ENCODE measurements around the gene NAV3. TPM values are rescaled to one million over a fixed set of nuclear protein-coding genes. Genes with fewer than 3 reads are reported as not detected.

Gene NAV3
- total RNA-seq, 2 donors from 2014 or later = 3.9 to 6.9 TPM

DNA sequence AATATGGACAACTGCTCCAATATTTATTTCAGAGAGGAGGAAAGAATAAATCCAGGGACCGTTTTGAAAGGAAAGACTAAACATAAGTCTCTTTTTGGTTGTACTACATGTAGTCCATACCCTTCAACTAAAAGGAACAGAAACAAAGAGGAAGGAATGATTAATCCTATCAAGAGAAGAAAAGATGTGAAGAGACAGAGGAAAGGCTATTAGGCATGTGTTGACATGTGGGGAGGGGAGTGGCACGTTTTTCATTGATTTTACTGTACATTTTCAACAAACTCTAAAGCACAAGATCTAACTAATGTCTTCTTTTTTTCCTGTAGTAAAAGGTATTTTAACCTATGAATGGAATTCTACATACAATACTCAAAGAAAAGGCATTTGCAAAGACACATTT lies 85.6 kb downstream of the NAV3 start:
- no peak for DNase-seq
- intact Hi-C loops (cut with DNase I) = no loop called here
- no peak for ATAC-seq

DNA sequence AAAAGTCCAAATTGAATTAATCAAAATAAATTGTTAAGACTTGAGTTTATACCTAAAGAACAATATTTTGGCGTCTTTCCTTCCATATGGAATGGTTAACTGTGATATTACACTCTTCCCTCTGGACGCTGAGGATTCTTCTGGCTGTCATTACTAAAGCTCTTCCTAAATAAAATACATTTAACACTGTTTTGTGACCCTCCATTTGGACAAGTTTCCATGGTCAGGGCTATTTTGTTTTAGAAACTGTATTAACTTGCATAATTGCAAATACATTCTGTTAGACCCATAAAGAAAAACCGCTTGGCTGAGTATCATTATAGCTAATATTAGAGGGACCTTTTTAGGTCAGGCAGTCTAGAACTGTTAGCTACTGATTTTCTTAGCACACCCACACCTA lies 87.4 kb downstream of the NAV3 start:
- intact Hi-C loops (cut with DNase I) = no loop called here
- DNase-seq (no peak), ATAC-seq (no peak)

DNA sequence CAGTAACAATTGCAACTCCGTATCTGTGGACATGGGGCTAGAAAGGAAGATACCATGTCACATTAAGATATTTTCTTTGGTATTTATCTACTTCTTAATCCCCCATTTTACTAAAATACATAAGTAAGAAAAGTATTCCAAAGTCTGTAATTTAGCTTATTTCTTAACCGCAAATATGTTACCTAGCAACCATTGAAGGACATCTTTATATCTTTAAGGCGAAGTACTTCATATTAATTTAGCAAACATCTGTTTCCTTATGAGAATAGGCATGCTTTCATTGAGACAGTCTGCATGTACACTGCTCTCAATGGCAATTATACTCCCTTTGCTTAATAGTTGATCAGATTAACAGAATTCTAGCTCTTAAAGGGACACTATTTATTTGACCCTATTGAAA lies 88.8 kb downstream of the NAV3 start:
- no peak for DNase-seq
- intact Hi-C loops (cut with DNase I) = no loop called here
- no peak for ATAC-seq

DNA sequence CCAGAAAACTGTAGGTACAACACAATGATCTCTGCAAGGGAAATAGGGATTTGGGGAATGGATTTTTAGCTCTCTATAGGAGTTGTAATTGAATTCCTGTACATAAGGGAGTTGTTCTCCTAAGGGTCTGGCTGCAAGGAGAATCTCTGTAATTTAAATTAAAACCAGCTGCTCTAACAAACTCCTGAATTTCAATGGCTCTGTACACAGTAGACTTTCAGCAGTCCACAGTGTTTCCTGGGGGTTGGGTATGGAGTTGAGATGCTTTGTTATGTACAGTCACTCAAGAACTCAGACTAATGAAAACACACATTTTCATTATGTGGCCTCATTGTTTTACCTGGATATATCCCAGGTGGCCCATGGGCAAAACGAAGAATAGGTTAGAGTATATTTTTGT lies 93.2 kb downstream of the NAV3 start:
- intact Hi-C loops (cut with DNase I) = loop anchor here in 1 of 2 donors (10.0 kb wide), 1 partner anchor 769 kb away; no protein-coding TSS in a partner anchor
- ATAC-seq (no peak), DNase-seq (no peak)

DNA sequence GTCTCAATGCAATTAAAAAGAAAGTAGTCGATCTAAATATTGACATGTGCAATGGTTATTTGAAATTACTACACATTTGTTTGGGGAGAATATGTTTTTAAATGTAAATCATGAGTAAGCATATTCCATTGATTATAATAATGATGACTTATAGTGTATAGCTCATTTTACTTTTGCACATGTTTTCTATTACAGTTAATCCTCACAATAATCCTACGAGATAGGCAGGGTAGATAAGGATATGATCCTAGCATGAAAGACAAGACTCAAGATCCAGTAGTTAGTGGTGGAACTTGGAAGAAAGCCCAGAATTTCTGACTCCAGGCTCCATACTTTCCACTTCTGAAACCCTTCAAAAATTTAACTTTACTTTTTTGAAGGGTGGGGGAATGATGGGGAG lies 94.0 kb downstream of the NAV3 start:
- DNase-seq (no peak), ATAC-seq (no peak)
- intact Hi-C loops (cut with DNase I) = loop anchor here (1.0 to 10.0 kb wide), 3 partner anchors 198 to 770 kb away; no protein-coding TSS in a partner anchor

DNA sequence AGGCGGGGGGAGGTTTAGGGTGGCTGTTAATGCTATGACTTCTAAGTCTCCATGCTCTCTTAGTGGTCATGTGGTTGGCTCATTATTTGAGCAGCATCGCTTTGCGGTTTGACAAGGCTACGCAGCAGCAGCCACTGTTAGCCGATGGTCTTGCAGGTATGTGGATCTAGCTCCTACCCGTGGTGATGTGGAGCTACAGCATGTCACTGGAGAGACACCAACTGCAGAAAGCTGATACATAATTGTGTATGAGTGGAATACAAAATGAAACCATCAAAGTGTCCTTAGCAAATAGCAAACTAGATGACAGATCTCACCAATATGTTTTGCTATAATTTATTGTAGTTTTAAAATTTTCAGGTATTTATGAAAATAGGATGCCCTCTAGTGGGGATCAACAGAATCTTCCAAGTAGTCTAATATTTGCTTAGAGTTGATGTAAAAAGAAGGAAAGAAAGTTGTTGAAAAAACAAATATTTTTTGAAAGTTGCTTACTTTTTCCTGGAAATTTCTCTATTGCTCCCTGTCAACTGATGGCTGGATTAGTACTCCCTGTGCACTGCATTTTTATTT lies 94.9 kb downstream of the NAV3 start:
- peak; percentile 69 for DNase-seq
- intact Hi-C loops (cut with DNase I) = loop anchor here (1.0 to 10.0 kb wide), 3 partner anchors 199 to 771 kb away; no protein-coding TSS in a partner anchor
- ATAC-seq = peak; percentile 95

DNA sequence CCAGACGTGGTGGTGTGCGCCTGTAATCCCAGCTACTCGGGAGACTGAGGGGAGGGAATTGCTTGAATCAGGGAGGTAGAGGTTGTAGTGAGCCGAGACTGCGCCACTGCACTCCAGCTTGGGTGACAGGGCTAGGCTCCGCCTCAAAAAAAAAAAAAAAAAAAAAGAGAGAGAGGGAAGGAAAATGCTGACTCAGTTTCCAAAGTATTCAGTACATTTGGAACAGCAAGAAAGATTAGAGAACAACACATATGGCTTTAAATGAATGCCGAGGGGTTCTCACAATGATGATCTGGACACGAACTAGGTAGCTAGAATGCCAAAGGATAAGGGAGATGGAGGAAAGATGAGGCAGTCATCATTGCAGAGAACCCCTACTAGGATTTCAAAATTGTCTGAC lies 97.4 kb downstream of the NAV3 start:
- intact Hi-C loops (cut with DNase I) = loop anchor here (5.0 to 10.0 kb wide), 2 partner anchors 206 to 773 kb away; no protein-coding TSS in a partner anchor
- ATAC-seq = no peak

DNA sequence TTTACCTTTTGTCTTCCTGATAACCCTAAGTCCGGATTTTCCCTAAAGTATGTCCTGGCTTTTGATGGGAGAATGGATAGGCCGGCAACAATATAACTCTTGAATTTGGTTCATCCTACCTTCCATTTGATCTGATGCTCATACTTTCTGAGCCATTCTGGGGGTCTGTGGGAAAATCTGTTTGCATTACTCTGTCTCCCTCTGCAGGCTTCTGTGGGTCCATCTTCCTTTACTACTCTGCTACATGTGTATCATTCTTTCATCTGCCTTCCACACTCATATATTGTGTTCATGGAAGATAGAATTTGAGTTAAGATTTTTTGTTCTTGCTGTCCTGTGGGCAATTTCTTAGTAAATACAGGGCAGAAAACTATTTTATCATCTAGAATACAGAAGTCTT lies 101.5 kb downstream of the NAV3 start:
- ATAC-seq (no peak), DNase-seq (no peak)
- intact Hi-C loops (cut with DNase I) = no loop called here

More for the DNA sequence above, 97.4 kb downstream of the NAV3 start:
- DNase-seq = no peak

DNA sequence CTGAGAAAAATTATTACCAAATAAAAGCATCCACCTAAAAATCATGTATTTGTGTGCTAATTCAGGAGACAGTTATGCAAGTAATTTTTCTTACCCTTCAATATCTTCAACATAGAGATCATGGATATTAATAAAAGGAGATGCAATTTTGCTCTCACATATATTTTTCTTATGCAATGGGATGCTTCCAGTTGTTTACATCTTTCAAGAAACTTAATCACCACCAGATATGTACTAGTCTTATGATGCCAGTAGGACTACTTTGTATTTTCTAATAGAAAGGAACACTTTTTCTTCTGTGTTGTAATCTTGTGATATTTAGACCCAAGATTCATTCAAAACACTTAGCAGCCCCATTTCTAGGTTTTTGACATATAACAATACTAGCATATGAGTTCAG lies 107.6 kb downstream of the NAV3 start:
- no peak for DNase-seq
- intact Hi-C loops (cut with DNase I) = no loop called here
- no peak for ATAC-seq

DNA sequence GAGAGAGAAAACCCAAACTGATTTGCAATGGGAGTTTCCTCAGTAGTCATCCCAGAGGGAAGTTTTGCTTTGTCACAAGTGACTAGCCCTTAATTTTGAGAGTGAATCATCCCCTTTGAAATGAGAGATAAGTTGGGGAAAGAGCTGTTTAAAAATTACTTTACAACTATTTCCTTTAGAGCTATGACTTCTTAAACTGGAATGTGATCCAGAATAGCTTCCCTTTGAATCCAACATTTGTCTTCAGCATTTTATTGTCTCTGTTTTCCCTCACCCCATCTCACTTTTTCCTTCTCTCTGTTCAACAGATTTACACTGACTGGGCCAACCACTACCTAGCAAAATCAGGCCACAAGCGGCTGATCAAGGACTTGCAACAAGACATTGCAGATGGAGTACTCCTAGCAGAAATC lies 109.3 kb downstream of the NAV3 start:
- ATAC-seq = peak; percentile 47 to 87
- no peak for DNase-seq
- intact Hi-C loops (cut with DNase I) = no loop called here

DNA sequence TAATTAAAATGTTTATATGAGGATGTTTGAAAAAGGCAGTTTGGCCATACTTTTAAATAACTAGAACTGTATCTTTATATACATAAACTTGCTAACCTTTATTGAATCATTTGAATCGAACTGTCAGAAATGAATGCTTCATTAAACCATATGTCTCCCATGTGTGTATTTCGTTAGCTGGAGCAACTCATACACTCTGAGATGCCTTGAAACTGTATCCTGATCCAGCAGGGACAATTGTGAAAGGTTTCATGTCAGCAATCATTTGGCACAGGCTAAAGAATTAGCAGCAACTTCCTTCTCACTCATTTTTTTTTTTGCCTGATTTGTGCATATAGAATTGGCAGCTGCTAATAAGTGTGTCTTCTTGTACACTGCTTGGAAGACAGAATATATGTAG lies 109.9 kb downstream of the NAV3 start:
- intact Hi-C loops (cut with DNase I) = no loop called here
- DNase-seq (no peak), ATAC-seq (no peak)

DNA sequence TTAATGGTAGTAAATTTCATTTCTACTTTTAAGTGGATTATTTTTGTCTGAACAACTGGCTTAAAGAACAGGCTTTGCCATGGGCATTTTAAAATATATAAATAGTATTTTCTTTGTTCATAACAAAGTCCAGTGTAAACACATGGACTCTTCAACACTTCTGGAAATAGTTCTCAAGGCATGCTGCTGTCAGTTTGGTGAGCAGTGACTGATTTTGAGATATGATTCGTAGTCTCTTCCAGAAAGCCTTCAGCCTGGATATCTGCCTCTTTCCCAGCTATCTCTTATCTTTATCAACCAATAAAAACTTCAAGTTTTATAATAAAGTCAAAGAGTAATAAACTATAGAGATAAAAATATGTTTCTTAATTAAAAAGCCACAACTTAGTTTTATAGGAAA lies 110.7 kb downstream of the NAV3 start:
- ATAC-seq = no peak
- no peak for DNase-seq
- intact Hi-C loops (cut with DNase I) = no loop called here

DNA sequence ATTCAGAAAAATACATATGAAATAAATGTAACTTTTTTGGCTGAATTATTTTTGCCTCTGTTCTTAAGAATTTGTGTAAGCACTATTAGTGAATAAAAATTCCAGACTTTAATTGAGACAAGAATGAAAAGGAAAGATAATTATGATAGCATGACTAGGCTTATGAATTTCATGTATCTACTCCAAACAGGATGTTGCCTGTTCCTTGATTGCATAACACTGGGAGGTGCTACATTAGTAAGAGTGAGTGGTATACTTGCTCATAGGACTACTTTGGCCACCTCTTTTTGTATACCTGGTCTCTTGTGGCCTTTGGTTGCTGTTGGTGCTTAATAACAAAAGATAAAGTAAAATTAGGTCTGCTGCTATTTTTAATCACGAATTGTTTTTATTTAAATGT lies 112.8 kb downstream of the NAV3 start:
- DNase-seq (no peak), ATAC-seq (peak; percentile 41 to 71)
- intact Hi-C loops (cut with DNase I) = no loop called here

DNA sequence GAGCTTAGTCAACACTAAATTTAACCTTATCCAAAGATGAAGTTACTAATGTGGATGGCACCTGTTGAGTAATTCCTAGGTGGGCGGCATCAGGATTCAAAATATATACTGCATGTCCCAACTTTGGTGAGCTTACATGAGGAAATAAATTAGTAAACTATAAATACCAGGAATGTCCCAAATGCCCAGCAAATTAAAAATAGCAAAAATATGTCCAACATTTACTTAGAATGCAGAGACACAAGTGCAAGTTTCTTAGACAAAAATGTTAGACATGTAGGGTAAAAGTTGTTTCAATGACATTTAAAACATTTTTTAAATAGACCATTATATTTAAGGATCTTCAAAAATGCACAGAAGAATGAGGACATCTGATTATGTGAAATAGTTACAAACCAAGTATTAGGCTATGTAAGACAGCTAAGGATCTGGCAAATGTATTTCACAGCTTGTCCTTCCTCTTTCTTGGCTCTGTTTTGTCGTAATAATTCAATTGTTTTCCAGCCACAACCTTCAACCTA lies 115.9 kb downstream of the NAV3 start:
- no peak for ATAC-seq
- intact Hi-C loops (cut with DNase I) = no loop called here
- DNase-seq = no peak

DNA sequence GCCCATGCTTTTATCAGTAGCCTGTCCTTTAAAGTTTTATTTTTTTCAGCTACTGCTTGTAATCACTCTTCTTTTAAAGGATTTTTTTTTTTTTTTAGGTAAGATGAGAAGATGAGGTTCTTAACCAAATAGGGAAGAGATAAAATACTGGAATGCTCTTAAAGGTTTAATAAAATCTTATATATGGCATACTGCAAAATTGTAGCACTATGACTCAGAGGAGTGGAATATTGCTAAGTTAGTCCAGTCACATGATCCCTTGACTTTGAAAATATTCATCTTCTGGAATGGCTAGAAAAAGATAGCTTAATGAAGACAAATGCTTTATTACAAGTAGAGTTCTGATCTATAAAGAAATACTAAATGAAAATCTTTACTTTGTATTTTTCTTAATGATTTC lies 116.6 kb downstream of the NAV3 start:
- DNase-seq (no peak), ATAC-seq (no peak)
- intact Hi-C loops (cut with DNase I) = no loop called here

DNA sequence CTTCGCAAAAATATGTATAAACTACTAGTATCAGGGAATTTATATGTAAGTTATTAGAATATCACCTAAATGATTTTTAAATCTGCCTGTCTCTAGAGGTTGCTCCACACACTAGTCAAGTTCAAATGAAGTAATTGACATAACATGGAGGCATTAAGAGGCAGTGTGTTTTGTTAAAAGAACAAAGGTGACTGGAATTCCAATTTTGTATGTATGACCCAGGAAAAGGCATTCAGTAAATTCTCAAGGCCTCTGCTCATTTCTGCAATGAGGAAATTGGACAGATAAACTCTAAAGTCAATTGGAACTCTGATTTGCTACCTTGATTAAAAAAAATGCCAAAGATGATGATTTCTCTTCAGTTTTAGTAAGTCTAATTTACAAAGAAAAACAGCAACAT lies 117.1 kb downstream of the NAV3 start:
- ATAC-seq (no peak), DNase-seq (no peak)
- intact Hi-C loops (cut with DNase I) = no loop called here

DNA sequence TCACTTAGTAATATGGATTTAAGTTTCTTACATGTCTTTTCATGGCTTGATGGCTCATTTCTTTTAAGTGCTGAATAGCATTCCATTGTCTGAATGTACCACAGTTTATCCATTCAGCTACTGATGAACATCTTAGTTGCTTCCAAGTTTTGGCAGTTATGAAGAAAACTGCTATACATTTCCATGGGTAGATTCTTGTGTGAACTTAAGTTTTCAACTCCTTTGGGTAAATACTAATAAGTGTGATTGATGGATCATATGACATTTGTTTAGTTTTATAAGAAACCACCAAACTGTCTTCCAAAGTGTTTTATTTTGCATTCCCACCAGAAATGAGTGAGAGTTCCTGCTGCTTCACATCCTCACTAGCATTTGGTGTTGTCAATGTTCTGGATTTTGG lies 119.2 kb downstream of the NAV3 start:
- ATAC-seq = no peak
- intact Hi-C loops (cut with DNase I) = no loop called here
- DNase-seq = no peak

DNA sequence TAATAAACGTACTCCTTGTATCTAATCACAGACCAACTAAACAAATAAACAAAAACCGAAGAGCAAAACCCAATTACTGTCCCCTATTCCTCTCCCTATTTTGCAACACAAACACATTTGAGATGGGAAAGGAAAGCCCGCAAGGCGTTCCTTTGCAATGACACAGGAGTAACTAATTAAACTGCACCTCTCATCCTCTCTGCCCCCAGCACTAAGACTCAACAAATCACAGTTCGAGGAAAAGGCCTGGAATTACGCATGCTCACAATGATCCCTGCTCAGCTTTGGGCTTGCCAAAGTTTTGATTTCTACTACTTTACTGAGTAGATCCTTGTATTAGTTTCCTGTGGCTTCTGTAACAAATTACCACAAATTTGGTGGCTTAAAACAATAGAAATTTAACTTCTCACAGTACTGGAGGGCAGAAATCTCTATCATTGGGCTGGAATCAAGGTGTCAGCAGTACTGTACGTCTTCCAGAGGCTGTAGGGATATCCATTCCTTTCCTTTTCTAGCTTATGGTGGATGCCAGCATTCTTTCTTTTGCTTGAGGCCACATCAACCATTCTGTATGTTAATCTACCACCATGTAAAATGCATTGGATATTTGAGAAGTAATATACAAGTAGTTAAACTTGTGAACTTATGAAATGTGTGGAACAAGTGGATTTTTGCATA lies 123.0 kb downstream of the NAV3 start:
- DNase-seq (no peak), ATAC-seq (no peak)
- intact Hi-C loops (cut with DNase I) = no loop called here

DNA sequence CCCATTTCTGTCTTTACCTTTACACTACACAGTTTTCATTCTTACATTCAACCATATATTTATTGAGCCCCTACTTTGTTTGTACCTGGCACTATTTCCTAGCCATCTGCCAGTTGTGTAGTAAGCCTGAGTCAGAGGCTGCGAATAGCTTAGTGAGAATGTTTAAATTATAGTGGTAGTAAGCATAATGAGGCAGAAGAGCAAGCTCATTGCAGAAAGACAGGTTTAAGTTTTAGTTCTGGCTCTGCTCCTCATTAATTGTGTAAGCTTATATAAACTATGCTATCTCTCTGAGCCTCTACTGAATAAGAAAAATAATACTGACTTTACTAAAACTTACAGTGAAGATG lies 123.5 kb downstream of the NAV3 start:
- intact Hi-C loops (cut with DNase I) = no loop called here
- no peak for ATAC-seq
- no peak for DNase-seq

DNA sequence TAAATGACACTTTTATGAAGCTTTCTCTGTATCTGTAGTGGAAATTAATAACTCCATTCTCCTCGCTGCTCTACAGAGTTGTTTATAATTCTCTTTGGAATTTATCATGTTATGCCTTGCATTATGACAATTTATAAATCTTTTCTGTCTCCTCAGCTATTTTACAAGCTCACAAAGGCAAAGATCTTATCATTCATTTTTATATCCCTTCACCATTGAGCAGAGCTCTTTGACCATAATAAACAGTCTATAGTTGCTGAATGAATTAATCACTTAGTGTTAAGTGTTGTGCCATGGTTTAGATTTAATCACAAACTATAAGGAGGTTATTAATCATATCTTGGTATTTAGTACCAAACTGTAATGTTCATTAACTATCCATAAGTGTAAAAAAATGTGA lies 126.4 kb downstream of the NAV3 start:
- intact Hi-C loops (cut with DNase I) = no loop called here
- ATAC-seq (no peak), DNase-seq (no peak)

DNA sequence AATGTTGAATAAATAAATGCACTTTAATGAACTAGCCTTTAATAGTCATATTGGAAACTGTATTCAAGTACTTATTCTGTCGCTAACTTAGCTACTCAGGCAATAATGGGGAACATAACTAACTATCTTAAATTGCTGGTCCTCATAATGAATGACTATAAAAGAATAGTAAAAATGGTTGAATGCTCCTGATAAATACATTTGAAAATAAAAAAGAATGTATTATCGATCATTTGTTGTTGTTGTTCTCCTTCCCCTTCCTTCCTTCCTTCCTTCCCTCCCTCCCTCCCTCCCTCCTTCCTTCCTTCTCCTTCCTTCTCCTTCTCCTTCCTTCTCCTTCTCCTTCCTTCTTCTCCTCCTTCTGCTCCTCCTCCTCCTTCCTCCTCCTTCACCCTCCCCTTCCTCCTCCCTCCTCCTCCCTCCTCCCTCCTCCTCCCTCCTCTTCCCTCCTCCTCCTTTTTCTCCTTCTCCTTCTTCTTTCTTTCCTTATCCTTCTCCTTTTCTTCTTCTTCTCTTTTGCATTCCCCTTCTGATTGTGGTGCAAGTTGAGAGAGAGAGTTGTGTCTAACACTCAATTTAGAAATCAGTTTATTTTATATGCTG lies 133.0 kb downstream of the NAV3 start:
- no peak for ATAC-seq
- DNase-seq = no peak
- intact Hi-C loops (cut with DNase I) = no loop called here

Data from left cardiac atrium (tissue), 4 donors.